C4-2B (cell line): ENCODE measurements around the gene AUH.

Source experiments
- CTCF ChIP-seq: fragments of 450-650 bp; conservative IDR thresholded peaks from 2 replicates; pipeline ENCODE4 v1.5.1; 2017; ENCODE audit warnings: mild to moderate bottlenecking
- ZFX ChIP-seq: fragments of 450-650 bp; IDR thresholded peaks from 2 replicates; pipeline ENCODE4 v1.6.1; 2017

- TF ChIP-seq CTCF (no peak), ZFX (no peak)
These were observed 164.2 kb downstream of the AUH start for GRCh38 chr9:91197232-91198181.
